Right lung (tissue), 5 donors: ENCODE data around the gene TULP4. TPM values are rescaled to one million over a fixed set of nuclear protein-coding genes. Genes with fewer than 3 reads are reported as not detected.
"Not testable (repeated sequence)": the region's sequence is repeated elsewhere in the genome, so short reads cannot be mapped to it uniquely, and the experiment has no call there.

Source experiments
- DNase-seq, 2 donors: peaks; one replicate each; pipeline ENCODE4 v3.0.0-alpha.2; 2013
- polyA plus RNA-seq, 5 donors: library from polyadenylated mRNA; unstranded; fragments of 120-200 nt; gene quantifications; one replicate each; pipeline versions ENCODE4 v1.2.1 to v1.2.3, GENCODE V29; 2013; ENCODE audit warnings: inconsistent platforms in 1 of 5, low replicate concordance in 1 of 5; ENCODE audit not compliant: insufficient read length in 5 of 5, insufficient read depth in 1 of 5

The TULP4 gene
- polyA plus RNA-seq, 5 donors = 13.1 to 20.1 (median 16.9) TPM

GRCh38 chr6:158292016-158292415 lies 20.2 kb upstream of the TULP4 start:
- no peak for DNase-seq

- no peak for DNase-seq
These were observed 19.1 kb upstream of the TULP4 start for GRCh38 chr6:158293122-158293521.

GRCh38 chr6:158295976-158296853 lies 16.1 kb upstream of the TULP4 start:
- DNase-seq = not testable (repeated sequence)

- not testable (repeated sequence) for DNase-seq
These were observed 15.4 kb upstream of the TULP4 start for GRCh38 chr6:158296854-158297324.

GRCh38 chr6:158297657-158298056 lies 14.6 kb upstream of the TULP4 start:
- DNase-seq = not testable (repeated sequence)

GRCh38 chr6:158300306-158301143 lies 11.7 kb upstream of the TULP4 start:
- not testable (repeated sequence) for DNase-seq

GRCh38 chr6:158301561-158301960 lies 10.7 kb upstream of the TULP4 start:
- DNase-seq = not testable (repeated sequence)

GRCh38 chr6:158302195-158302796 lies 10.0 kb upstream of the TULP4 start:
- not testable (repeated sequence) for DNase-seq

- no peak for DNase-seq
These were observed 9.0 kb upstream of the TULP4 start for GRCh38 chr6:158303210-158303731.

GRCh38 chr6:158304254-158304653 lies 8.0 kb upstream of the TULP4 start:
- no peak for DNase-seq

GRCh38 chr6:158309814-158310213 lies 2.5 kb upstream of the TULP4 start:
- no peak for DNase-seq

- DNase-seq = no peak
These were observed 1.1 kb upstream of the TULP4 start for GRCh38 chr6:158311193-158311592.

GRCh38 chr6:158311626-158312025 lies 639 bp upstream of the TULP4 start:
- no peak for DNase-seq

GRCh38 chr6:158312672-158313397 lies 570 bp downstream of the TULP4 start:
- DNase-seq = no peak

GRCh38 chr6:158313989-158314388 lies 1.7 kb downstream of the TULP4 start:
- no peak for DNase-seq

- DNase-seq = no peak
These were observed 2.5 kb downstream of the TULP4 start for GRCh38 chr6:158314737-158315136.

GRCh38 chr6:158316022-158316421 lies 3.8 kb downstream of the TULP4 start:
- no peak for DNase-seq

- peak; percentile 7 to 16 for DNase-seq
These were observed 9.7 kb downstream of the TULP4 start for GRCh38 chr6:158321960-158322359.

GRCh38 chr6:158322400-158322723 lies 10.1 kb downstream of the TULP4 start:
- no peak for DNase-seq

GRCh38 chr6:158322724-158323560 lies 10.7 kb downstream of the TULP4 start:
- no peak for DNase-seq
